HCT116 (cell line): Measurements from ENCODE around the gene HEMK1. TPM values are rescaled to one million over a fixed set of nuclear protein-coding genes. Genes with fewer than 3 reads are reported as not detected.

Source experiments
- ATAC-seq: fragments of 200-7000 bp; cut with Tn5 transposase; 2 replicates; pipeline ENCODE4 v1.9.1; 2020; ENCODE audit warnings: mild to moderate bottlenecking, moderate library complexity
- BruUV-seq: library from RNA; stranded (reverse); fragments of 400-500 nt; replicated peaks from 2 replicates; lab custom pipeline; 2021; lab: Mats Ljungman, UMichigan
- CTCF ChIA-PET: fragments of 300-600 bp; sonication (Branson Sonifier 250); formaldehyde crosslinking; loops from one replicate; lab custom pipeline; 2021; ENCODE audit warnings: antibody characterized with exemption; lab: Charles Lee
- POLR2A ChIA-PET: fragments of 300-600, 350-600 bp; sonication (Branson Sonifier 250); formaldehyde crosslinking; loops from one replicate; lab custom pipeline; 2021; ENCODE audit warnings: antibody characterized with exemption; lab: Charles Lee
- RAD21 ChIA-PET, 2 experiments: fragments of 300-600 bp; sonication (Branson Sonifier 250); formaldehyde crosslinking; loops; one replicate each; lab custom pipeline; 2023; ENCODE audit warnings: low total read pairs in 2 of 2; ENCODE audit not compliant: uncharacterized antibody in 2 of 2, unreplicated experiment in 2 of 2, low non-redundant PET in 1 of 2; lab: Charles Lee
- DNase-seq: peaks from one replicate; pipeline ENCODE4 v3.0.0-alpha.2; 2010; ENCODE audit warnings: low read depth, low spot score
- H2AFZ ChIP-seq: fragments of 200-600 bp; shearing (Covaris generic), sonication (generic); 2 replicates; pipeline ENCODE4 v1.6.1; 2017; ENCODE audit warnings: low read depth, mixed run types, mixed read lengths, antibody characterized with exemption, low read length; ENCODE audit not compliant: poor library complexity, severe bottlenecking
- H3K27ac ChIP-seq: 2 replicates; pipeline ENCODE4 v1.5.1; 2012; ENCODE audit warnings: low read depth, low read length
- H3K27me3 ChIP-seq: fragments of 200-600 bp; sonication (generic); 2 replicates; pipeline ENCODE4 v1.6.1; 2016; ENCODE audit warnings: mixed run types, low read length, mixed read lengths; ENCODE audit not compliant: insufficient read depth
- H3K36me3 ChIP-seq, 2 experiments: fragments of 200-500 bp in 1 of 2; fragments of 200-600 bp in 1 of 2; sonication (Bioruptor generic) in 1 of 2; sonication (generic) in 1 of 2; 2 replicates each; pipeline versions ENCODE4 v1.5.1 to v1.6.1; 2014 to 2016; ENCODE audit warnings: low read length in 2 of 2, inconsistent platforms in 1 of 2, mixed read lengths in 1 of 2, mixed run types in 1 of 2; ENCODE audit not compliant: insufficient read depth in 2 of 2, control insufficient read depth in 1 of 2
- H3K4me1 ChIP-seq, 2 experiments: fragments of 200-600 bp in 1 of 2; sonication (generic) in 1 of 2; 2 replicates each; pipeline versions ENCODE4 v1.5.1 to v1.6.1; 2012 to 2017; ENCODE audit warnings: low read length in 2 of 2, inconsistent platforms in 1 of 2, mild to moderate bottlenecking in 1 of 2, mixed read lengths in 1 of 2, mixed run types in 1 of 2, moderate library complexity in 1 of 2; ENCODE audit not compliant: insufficient read depth in 2 of 2, control insufficient read depth in 1 of 2
- H3K4me2 ChIP-seq: fragments of 200-600 bp; sonication (generic); 2 replicates; pipeline ENCODE4 v1.6.1; 2017; ENCODE audit warnings: mixed run types, low read length, mixed read lengths
- H3K4me3 ChIP-seq, 2 experiments: fragments of 200-600 bp in 1 of 2; sonication (generic) in 1 of 2; replicated peaks in 1 of 2; 2 replicates each; pipeline ENCODE4 v1.5.1; 2011 to 2016; ENCODE audit warnings: low read length in 2 of 2, control low read depth in 1 of 2, low read depth in 1 of 2, mild to moderate bottlenecking in 1 of 2, mixed read lengths in 1 of 2, mixed run types in 1 of 2
- H3K79me2 ChIP-seq: fragments of 200-600 bp; sonication (generic); 2 replicates; pipeline ENCODE4 v1.6.1; 2017; ENCODE audit warnings: mild to moderate bottlenecking, mixed run types, low read length, moderate library complexity, mixed read lengths; ENCODE audit not compliant: insufficient read depth
- H3K9ac ChIP-seq: fragments of 200-600 bp; sonication (generic); 2 replicates; pipeline ENCODE4 v1.6.1; 2016; ENCODE audit warnings: low read length, mixed read lengths
- H3K9me2 ChIP-seq: fragments of 200-600 bp; sonication (generic), shearing (Covaris generic); 2 replicates; pipeline ENCODE4 v1.6.1; 2017; ENCODE audit warnings: mixed run types, mild to moderate bottlenecking, moderate library complexity; ENCODE audit not compliant: insufficient read depth
- H3K9me3 ChIP-seq, 2 experiments: fragments of 200-500 bp in 1 of 2; fragments of 200-600 bp in 1 of 2; sonication (Bioruptor generic) in 1 of 2; sonication (generic) in 1 of 2; 2 replicates each; pipeline ENCODE4 v1.6.1; 2014 to 2017; ENCODE audit warnings: low read length in 2 of 2, mixed read lengths in 2 of 2, inconsistent platforms in 1 of 2, low read depth in 1 of 2, mild to moderate bottlenecking in 1 of 2, mixed run types in 1 of 2, moderate library complexity in 1 of 2; ENCODE audit not compliant: control insufficient read depth in 1 of 2, insufficient read depth in 1 of 2
- H4K20me1 ChIP-seq: fragments of 200-600 bp; sonication (generic), shearing (Covaris generic); 2 replicates; pipeline ENCODE4 v1.6.1; 2017; ENCODE audit warnings: mixed run types, mild to moderate bottlenecking, moderate library complexity; ENCODE audit not compliant: insufficient read depth
- EGR1 ChIP-seq: IDR thresholded peaks from 2 replicates; pipeline ENCODE4 v1.6.1; 2012; ENCODE audit warnings: low read depth
- EZH2 ChIP-seq: fragments of 200-600 bp; sonication (generic); IDR thresholded peaks from 2 replicates; pipeline ENCODE4 v1.6.1; 2017; ENCODE audit warnings: antibody characterized with exemption, mixed run types
- RAD21 ChIP-seq: IDR thresholded peaks from 2 replicates; pipeline ENCODE4 v1.6.1; 2012; ENCODE audit warnings: low read depth, mild to moderate bottlenecking
- YY1 ChIP-seq: IDR thresholded peaks from 2 replicates; pipeline ENCODE4 v1.6.1; 2011; ENCODE audit warnings: low read length, low read depth, moderate library complexity, mild to moderate bottlenecking; ENCODE audit not compliant: insufficient replicate concordance; ENCODE audit errors: extremely low read depth
- intact Hi-C: fragments of 100-400 bp; cut with micrococcal nuclease; formaldehyde crosslinking; loops from 2 replicates; pipeline ENCODE4 v1.10.0; 2022
- total RNA-seq: library from RNA; stranded (reverse); gene quantifications from one replicate; pipeline ENCODE4 v1.2.1, GENCODE V29; 2021; ENCODE audit not compliant: unreplicated experiment

HEMK1 gene
- total RNA-seq, 1 experiment from 2014 or later: 20.5 TPM

- intact Hi-C loops: no loop called here
- H3K79me2 ChIP-seq: no peaks in the 10 kb centered on the region
- H4K20me1 ChIP-seq: no peaks in the 10 kb centered on the region
- H2AFZ ChIP-seq: no peak overlapping the region
- no peak for DNase-seq
- no peak for TF ChIP-seq EZH2
- TF ChIP-seq YY1: no peak
- H3K27me3 ChIP-seq: no peaks in the 10 kb centered on the region
- H3K4me3 ChIP-seq: no peak overlapping the region
- no peaks in the 10 kb centered on the region for H3K9me3 ChIP-seq
- RAD21 ChIA-PET: interaction anchor here in 1 of 2 experiments (1.0 kb wide), 1 partner anchor 31 kb away, joined by 3 read pairs; the partner anchor contains the start of gene HEMK1
- H3K4me2 ChIP-seq: 0 out of 2 replicates have a peak overlapping the region, but pooled peaks have one; percentile 78
- peaks cover 37 to 40% of the 10 kb centered on the region in 2 experiments for H3K4me1 ChIP-seq
- no peaks in the 10 kb centered on the region for H3K36me3 ChIP-seq
- no peaks in the 10 kb centered on the region for H3K9me2 ChIP-seq
- no peak overlapping the region for H3K9ac ChIP-seq
- POLR2A ChIA-PET: no interaction called here
- ATAC-seq: no peak
- CTCF ChIA-PET: no interaction called here
- no TSS peak for BruUV-seq
- no peak overlapping the region for H3K27ac ChIP-seq
Observed at GRCh38 chr3:50599716-50600118, 30.4 kb downstream of the HEMK1 start.

GRCh38 chr3:50600141-50600753 is 30.9 kb downstream of the HEMK1 start:
- peak overlapping the region; percentile 78 for H3K4me2 ChIP-seq
- BruUV-seq: no TSS peak
- H4K20me1 ChIP-seq: no peaks in the 10 kb centered on the region
- ChIA-PET POLR2A (interaction anchor here (1.2 to 1.5 kb wide), 2 partner anchors 12 kb away, joined by 3 to 7 read pairs; partner anchors contain the start of gene CISH), CTCF (interaction anchor here (2.1 to 3.0 kb wide), 3 partner anchors 10 to 16 kb away, joined by 7 to 18 read pairs (median 8); partner anchors contain the start of genes CISH and MAPKAPK3), RAD21 (interaction anchor here (1.0 to 1.5 kb wide), 2 partner anchors 11 to 31 kb away, joined by 3 to 7 read pairs; partner anchors contain the start of genes CISH (in 1 of the 2) and HEMK1 (in 1 of the 2))
- no peak for ATAC-seq
- peaks cover 37 to 40% of the 10 kb centered on the region in 2 experiments for H3K4me1 ChIP-seq
- DNase-seq: no peak
- TF ChIP-seq EZH2: no peak
- TF ChIP-seq RAD21: no peak
- TF ChIP-seq EGR1: no peak
- TF ChIP-seq YY1: no peak
- H3K36me3 ChIP-seq: no peaks in the 10 kb centered on the region
- H3K27me3 ChIP-seq: no peaks in the 10 kb centered on the region
- no peaks in the 10 kb centered on the region for H3K79me2 ChIP-seq
- intact Hi-C loops: no loop called here
- peak overlapping the region; percentile 67 for H3K9ac ChIP-seq
- H2AFZ ChIP-seq: no peak overlapping the region
- no peaks in the 10 kb centered on the region for H3K9me2 ChIP-seq
- H3K4me3 ChIP-seq: 0 out of 4 replicates have a peak overlapping the region, but pooled peaks of 1 of the 2 experiments have one; percentile 35
- H3K9me3 ChIP-seq: no peaks in the 10 kb centered on the region
- H3K27ac ChIP-seq: peak overlapping the region; percentile 98
